ENCODE results near the gene GDPD1.
"Not testable (repeated sequence)": the region's sequence is repeated elsewhere in the genome, so short reads cannot be mapped to it uniquely, and the experiment has no call there.

GDPD1 gene

GRCh38 chr17:59219992-59220327, 351 bp upstream of the GDPD1 start:
- Mint-ChIP-seq H3K4me3 (peak overlapping the region; percentile 91), H3K4me1 (ENCODE audit: low read depth) (peaks cover 19% of the 10 kb centered on the region), H3K9me3 (no peaks in the 10 kb centered on the region), H3K27me3 (no peaks in the 10 kb centered on the region), H3K36me3 (ENCODE audit: low read depth) (no peaks in the 10 kb centered on the region), H3K27ac (peak overlapping the region; percentile 89)

GRCh38 chr17:59221159-59221847, 992 bp downstream of the GDPD1 start:
- Mint-ChIP-seq H3K4me1 (ENCODE audit: low read depth) (peaks cover 19% of the 10 kb centered on the region), H3K36me3 (ENCODE audit: low read depth) (no peaks in the 10 kb centered on the region), H3K27ac (peak overlapping the region; percentile 89), H3K4me3 (peak overlapping the region; percentile 91), H3K9me3 (no peaks in the 10 kb centered on the region), H3K27me3 (no peaks in the 10 kb centered on the region)

- H3K4me1 Mint-ChIP-seq (ENCODE audit: low read depth): peaks cover 19% of the 10 kb centered on the region
- no peaks in the 10 kb centered on the region for H3K9me3 Mint-ChIP-seq
- H3K36me3 Mint-ChIP-seq (ENCODE audit: low read depth): no peaks in the 10 kb centered on the region
- H3K27ac Mint-ChIP-seq: no peak overlapping the region
- no peaks in the 10 kb centered on the region for H3K27me3 Mint-ChIP-seq
- H3K4me3 Mint-ChIP-seq: no peak overlapping the region
These were observed 3.5 kb downstream of the GDPD1 start for GRCh38 chr17:59223813-59224212.

GRCh38 chr17:59228588-59228987, 8.3 kb downstream of the GDPD1 start:
- not testable (repeated sequence) for H3K27me3 Mint-ChIP-seq; H3K9me3 Mint-ChIP-seq; H3K27ac Mint-ChIP-seq; H3K4me1 Mint-ChIP-seq (ENCODE audit: low read depth); H3K36me3 Mint-ChIP-seq (ENCODE audit: low read depth); H3K4me3 Mint-ChIP-seq

- no peaks in the 10 kb centered on the region for H3K9me3 Mint-ChIP-seq
- no peak overlapping the region for H3K27ac Mint-ChIP-seq
- no peak overlapping the region for H3K4me3 Mint-ChIP-seq
- no peaks in the 10 kb centered on the region for H3K4me1 Mint-ChIP-seq (ENCODE audit: low read depth)
- no peaks in the 10 kb centered on the region for H3K36me3 Mint-ChIP-seq (ENCODE audit: low read depth)
- no peaks in the 10 kb centered on the region for H3K27me3 Mint-ChIP-seq
These were observed 10.5 kb downstream of the GDPD1 start for GRCh38 chr17:59230764-59231163.

GRCh38 chr17:59234631-59235030, 14.3 kb downstream of the GDPD1 start:
- Mint-ChIP-seq H3K27ac (no peak overlapping the region), H3K9me3 (no peaks in the 10 kb centered on the region), H3K36me3 (ENCODE audit: low read depth) (no peaks in the 10 kb centered on the region), H3K4me1 (ENCODE audit: low read depth) (no peaks in the 10 kb centered on the region), H3K4me3 (no peak overlapping the region), H3K27me3 (no peaks in the 10 kb centered on the region)

- Mint-ChIP-seq H3K36me3 (ENCODE audit: low read depth) (no peaks in the 10 kb centered on the region), H3K27ac (no peak overlapping the region), H3K9me3 (no peaks in the 10 kb centered on the region), H3K4me3 (no peak overlapping the region), H3K27me3 (no peaks in the 10 kb centered on the region), H3K4me1 (ENCODE audit: low read depth) (no peaks in the 10 kb centered on the region)
These were observed 18.6 kb downstream of the GDPD1 start for GRCh38 chr17:59238906-59239305.

- H3K27me3 Mint-ChIP-seq: no peaks in the 10 kb centered on the region
These were observed 23.8 kb downstream of the GDPD1 start for GRCh38 chr17:59244081-59244480.

GRCh38 chr17:59254742-59255141, 34.4 kb downstream of the GDPD1 start:
- Mint-ChIP-seq H3K9me3 (no peaks in the 10 kb centered on the region), H3K27me3 (no peaks in the 10 kb centered on the region), H3K27ac (no peak overlapping the region), H3K4me1 (ENCODE audit: low read depth) (no peaks in the 10 kb centered on the region), H3K4me3 (no peak overlapping the region), H3K36me3 (ENCODE audit: low read depth) (no peaks in the 10 kb centered on the region)

More at GRCh38 chr17:59244081-59244480, 23.8 kb downstream of the GDPD1 start:
- no peaks in the 10 kb centered on the region for H3K36me3 Mint-ChIP-seq (ENCODE audit: low read depth)
- no peaks in the 10 kb centered on the region for H3K4me1 Mint-ChIP-seq (ENCODE audit: low read depth)
- H3K27ac Mint-ChIP-seq: no peak overlapping the region
- H3K9me3 Mint-ChIP-seq: no peaks in the 10 kb centered on the region
- no peak overlapping the region for H3K4me3 Mint-ChIP-seq

- no peaks in the 10 kb centered on the region for H3K4me1 Mint-ChIP-seq (ENCODE audit: low read depth)
These were observed 36.8 kb downstream of the GDPD1 start for GRCh38 chr17:59257101-59257500.

GRCh38 chr17:59260722-59261121, 40.4 kb downstream of the GDPD1 start:
- Mint-ChIP-seq H3K27ac (no peak overlapping the region), H3K27me3 (no peaks in the 10 kb centered on the region), H3K4me3 (no peak overlapping the region), H3K4me1 (ENCODE audit: low read depth) (no peaks in the 10 kb centered on the region), H3K36me3 (ENCODE audit: low read depth) (no peaks in the 10 kb centered on the region), H3K9me3 (no peaks in the 10 kb centered on the region)

More at GRCh38 chr17:59257101-59257500, 36.8 kb downstream of the GDPD1 start:
- H3K36me3 Mint-ChIP-seq (ENCODE audit: low read depth): no peaks in the 10 kb centered on the region
- no peak overlapping the region for H3K27ac Mint-ChIP-seq
- no peaks in the 10 kb centered on the region for H3K9me3 Mint-ChIP-seq
- no peak overlapping the region for H3K4me3 Mint-ChIP-seq
- H3K27me3 Mint-ChIP-seq: no peaks in the 10 kb centered on the region

GRCh38 chr17:59266745-59267144, 46.4 kb downstream of the GDPD1 start:
- no peak overlapping the region for H3K4me3 Mint-ChIP-seq
- H3K27me3 Mint-ChIP-seq: no peaks in the 10 kb centered on the region
- H3K36me3 Mint-ChIP-seq (ENCODE audit: low read depth): no peaks in the 10 kb centered on the region
- H3K9me3 Mint-ChIP-seq: no peaks in the 10 kb centered on the region
- no peaks in the 10 kb centered on the region for H3K4me1 Mint-ChIP-seq (ENCODE audit: low read depth)
- H3K27ac Mint-ChIP-seq: no peak overlapping the region

GRCh38 chr17:59267776-59268175, 47.5 kb downstream of the GDPD1 start:
- Mint-ChIP-seq H3K4me1 (ENCODE audit: low read depth) (no peaks in the 10 kb centered on the region), H3K27me3 (no peaks in the 10 kb centered on the region), H3K9me3 (no peaks in the 10 kb centered on the region), H3K27ac (no peak overlapping the region), H3K4me3 (no peak overlapping the region), H3K36me3 (ENCODE audit: low read depth) (no peaks in the 10 kb centered on the region)

- H3K4me3 Mint-ChIP-seq: no peak overlapping the region
- H3K27me3 Mint-ChIP-seq: no peaks in the 10 kb centered on the region
- H3K4me1 Mint-ChIP-seq (ENCODE audit: low read depth): peaks cover 5% of the 10 kb centered on the region
- no peak overlapping the region for H3K27ac Mint-ChIP-seq
- H3K9me3 Mint-ChIP-seq: no peaks in the 10 kb centered on the region
- no peaks in the 10 kb centered on the region for H3K36me3 Mint-ChIP-seq (ENCODE audit: low read depth)
These were observed 55.3 kb downstream of the GDPD1 start for GRCh38 chr17:59275618-59276017.

GRCh38 chr17:59277031-59277430, 56.7 kb downstream of the GDPD1 start:
- H3K36me3 Mint-ChIP-seq (ENCODE audit: low read depth): no peaks in the 10 kb centered on the region
- peak overlapping the region; percentile 4 for H3K27ac Mint-ChIP-seq
- no peaks in the 10 kb centered on the region for H3K27me3 Mint-ChIP-seq
- peaks cover 5% of the 10 kb centered on the region for H3K4me1 Mint-ChIP-seq (ENCODE audit: low read depth)
- H3K4me3 Mint-ChIP-seq: no peak overlapping the region
- no peaks in the 10 kb centered on the region for H3K9me3 Mint-ChIP-seq

GRCh38 chr17:59278406-59278805, 58.1 kb downstream of the GDPD1 start:
- Mint-ChIP-seq H3K27me3 (no peaks in the 10 kb centered on the region), H3K4me3 (no peak overlapping the region), H3K36me3 (ENCODE audit: low read depth) (no peaks in the 10 kb centered on the region), H3K4me1 (ENCODE audit: low read depth) (peaks cover 5% of the 10 kb centered on the region), H3K9me3 (no peaks in the 10 kb centered on the region), H3K27ac (peak overlapping the region; percentile 41)

Measured in stimulated activated naive CD8-positive, alpha-beta T cell treated with anti-CD3 and anti-CD28 coated beads, Interleukin-15, Interleukin-2, amounts not matched to agents 100 ng/mL and 50 ng/mL, for 24 hours (primary cell).